Peyer's patch (tissue), 4 donors: ENCODE results near the gene SCN3A. TPM values are rescaled to one million over a fixed set of nuclear protein-coding genes. Genes with fewer than 3 reads are reported as not detected.

Source experiments
- DNase-seq, 3 donors: peaks; one replicate each; pipeline ENCODE4 v3.0.0-alpha.2; 2017 to 2019
- H3K27ac ChIP-seq, 4 donors: fragments of 200-600 bp; sonication (generic); one replicate each; pipeline ENCODE4 v1.5.1; 2016 to 2019
- H3K27me3 ChIP-seq, 2 donors: fragments of 200-600 bp; sonication (generic); one replicate each; pipeline ENCODE4 v1.5.1; 2019
- H3K36me3 ChIP-seq, 3 donors: fragments of 200-600 bp; sonication (generic); one replicate each; pipeline ENCODE4 v1.5.1; 2016 to 2019
- H3K4me1 ChIP-seq, 4 donors: fragments of 200-600 bp; sonication (generic); one replicate each; pipeline ENCODE4 v1.5.1; 2016 to 2019
- H3K4me3 ChIP-seq, 4 donors: fragments of 200-600 bp; sonication (generic); 1 replicate in 3 of 4; 2 replicates in 1 of 4; pipeline ENCODE4 v1.5.1; 2016 to 2019; ENCODE audit warnings: mild to moderate bottlenecking in 1 of 4
- H3K9me3 ChIP-seq, 4 donors: fragments of 200-600 bp; sonication (generic); one replicate each; pipeline ENCODE4 v1.5.1; 2016 to 2019; ENCODE audit warnings: mild to moderate bottlenecking in 1 of 4
- CTCF ChIP-seq, 6 experiments: fragments of 450-650 bp in 4 of 6; fragments of 200-600 bp in 2 of 6; sonication (generic) in 1 of 6; IDR thresholded peaks; one replicate each; pipeline ENCODE4 v1.5.1; 2017 to 2019; ENCODE audit warnings: antibody characterized with exemption in 6 of 6, mild to moderate bottlenecking in 3 of 6, moderate library complexity in 1 of 6
- POLR2A ChIP-seq, 2 donors: fragments of 450-650 bp; IDR thresholded peaks; one replicate each; pipeline ENCODE4 v1.5.1; 2017; ENCODE audit warnings: antibody characterized with exemption in 2 of 2, mild to moderate bottlenecking in 2 of 2, moderate library complexity in 2 of 2
- total RNA-seq, 4 donors: library from RNA; depleted of rRNA; stranded (reverse); fragments of >200 nt; gene quantifications; one replicate each; pipeline ENCODE4 v1.1.0, GENCODE V29; 2016

SCN3A gene
- total RNA-seq, 4 donors from 2014 or later = 0.95 to 12.4 (median 1.2) TPM

DNA sequence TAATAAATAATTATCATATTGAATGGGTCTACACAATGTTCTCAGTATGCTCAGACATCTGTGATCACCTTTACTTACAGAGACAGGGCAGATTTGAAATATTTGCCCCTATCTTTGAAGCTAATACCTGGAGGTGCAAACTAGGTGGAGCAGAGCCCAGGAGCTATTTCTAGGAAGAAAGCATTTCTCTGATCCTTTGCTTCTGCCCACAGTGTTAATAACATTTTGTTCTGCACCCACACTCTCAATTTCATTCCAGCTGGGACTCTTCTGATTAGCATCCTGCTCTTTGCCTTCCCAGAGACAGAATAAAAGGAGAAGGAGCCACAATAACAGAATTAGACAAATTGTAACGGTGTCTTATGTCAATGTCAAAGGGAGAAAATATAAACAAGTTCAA, 23.7 kb upstream of the SCN3A start:
- DNase-seq = no peak
- Histone ChIP-seq H3K4me3 (no peak overlapping the region), H3K9me3 (no peaks in the 10 kb centered on the region), H3K36me3 (no peaks in the 10 kb centered on the region), H3K27ac (no peak overlapping the region), H3K4me1 (no peaks in the 10 kb centered on the region), H3K27me3 (no peaks in the 10 kb centered on the region)
- TF ChIP-seq POLR2A (IDR thresholded peaks at IDR 0.05) (no peak), CTCF (IDR thresholded peaks at IDR 0.05) (no peak)

DNA sequence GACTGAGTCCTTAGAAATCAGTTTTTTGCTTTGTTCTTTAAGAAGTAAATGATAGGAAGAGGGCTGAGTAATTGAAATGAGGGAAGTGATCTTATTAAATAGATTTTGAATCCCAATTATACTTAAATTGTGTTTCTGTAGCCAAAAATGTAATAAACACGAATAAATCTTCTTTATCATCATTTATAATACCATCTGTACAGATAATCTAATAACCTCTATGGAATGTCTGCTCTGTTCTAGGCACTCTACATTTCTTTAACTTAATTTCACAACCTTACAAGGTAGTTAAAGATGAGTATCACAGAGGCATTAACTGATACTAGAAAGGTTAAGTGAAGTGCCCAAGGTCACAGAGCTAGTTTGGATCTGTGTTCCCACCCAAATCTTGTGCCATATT, 21.1 kb upstream of the SCN3A start:
- no peaks in the 10 kb centered on the region for H3K27me3 ChIP-seq
- no peak overlapping the region for H3K27ac ChIP-seq
- no peaks in the 10 kb centered on the region for H3K36me3 ChIP-seq
- no peaks in the 10 kb centered on the region for H3K4me1 ChIP-seq
- no peak for DNase-seq
- no peak overlapping the region for H3K4me3 ChIP-seq
- H3K9me3 ChIP-seq = no peaks in the 10 kb centered on the region
- no peak for TF ChIP-seq CTCF (IDR thresholded peaks at IDR 0.05)
- no peak for TF ChIP-seq POLR2A (IDR thresholded peaks at IDR 0.05)

- no peaks in the 10 kb centered on the region for H3K36me3 ChIP-seq
- no peak overlapping the region for H3K4me3 ChIP-seq
- H3K27ac ChIP-seq = no peak overlapping the region
- no peak for TF ChIP-seq POLR2A (IDR thresholded peaks at IDR 0.05)
- TF ChIP-seq CTCF (IDR thresholded peaks at IDR 0.05) = no peak
- no peak for DNase-seq
- H3K27me3 ChIP-seq = no peaks in the 10 kb centered on the region
- no peaks in the 10 kb centered on the region for H3K9me3 ChIP-seq
- H3K4me1 ChIP-seq = no peaks in the 10 kb centered on the region
These were observed 15.6 kb upstream of the SCN3A start for GRCh38 chr2:165219481-165219880.

GRCh38 chr2:165214093-165214492, 10.2 kb upstream of the SCN3A start:
- Histone ChIP-seq H3K9me3 (no peaks in the 10 kb centered on the region), H3K27ac (no peak overlapping the region), H3K27me3 (no peaks in the 10 kb centered on the region), H3K36me3 (no peaks in the 10 kb centered on the region), H3K4me1 (no peaks in the 10 kb centered on the region), H3K4me3 (no peak overlapping the region)
- no peak for TF ChIP-seq POLR2A (IDR thresholded peaks at IDR 0.05)
- TF ChIP-seq CTCF (IDR thresholded peaks at IDR 0.05) = no peak
- no peak for DNase-seq

DNA sequence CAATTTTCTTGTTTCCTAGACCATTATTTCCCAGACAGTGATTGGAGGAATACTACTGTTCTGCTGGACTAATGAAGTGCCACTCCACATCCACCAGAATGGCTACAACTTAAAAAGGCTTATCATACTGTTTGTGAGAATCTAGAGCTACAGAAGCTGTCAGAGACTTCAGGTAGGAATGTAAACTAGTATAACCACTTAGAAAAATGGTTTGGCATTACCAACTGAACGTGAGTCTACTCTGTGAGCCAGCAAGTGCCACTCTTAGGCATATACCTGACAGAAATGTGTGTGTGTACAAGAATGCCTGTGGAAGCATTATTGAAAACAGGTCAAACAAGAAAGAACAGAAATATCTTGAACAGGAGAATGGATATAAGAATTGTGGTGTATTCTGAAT, 4.2 kb upstream of the SCN3A start:
- TF ChIP-seq POLR2A (IDR thresholded peaks at IDR 0.05) (no peak), CTCF (IDR thresholded peaks at IDR 0.05) (no peak)
- Histone ChIP-seq H3K27ac (no peak overlapping the region), H3K27me3 (no peaks in the 10 kb centered on the region), H3K4me1 (no peaks in the 10 kb centered on the region), H3K9me3 (no peaks in the 10 kb centered on the region), H3K4me3 (no peak overlapping the region), H3K36me3 (no peaks in the 10 kb centered on the region)
- no peak for DNase-seq

- no peak overlapping the region for H3K4me3 ChIP-seq
- H3K36me3 ChIP-seq = no peaks in the 10 kb centered on the region
- H3K27me3 ChIP-seq = no peaks in the 10 kb centered on the region
- no peak for DNase-seq
- no peak overlapping the region for H3K27ac ChIP-seq
- TF ChIP-seq CTCF (IDR thresholded peaks at IDR 0.05) (no peak), POLR2A (IDR thresholded peaks at IDR 0.05) (no peak)
- no peaks in the 10 kb centered on the region for H3K9me3 ChIP-seq
- H3K4me1 ChIP-seq = no peaks in the 10 kb centered on the region
These were observed 2.0 kb upstream of the SCN3A start for GRCh38 chr2:165205865-165206264.
